WI38 (cell line): ENCODE measurements around the gene GTPBP1.

Experiments
- H3K4me3 ChIP-seq: 2 replicates; pipeline ENCODE4 v1.5.1; 2011; ENCODE audit warnings: low read depth, mild to moderate bottlenecking, control low read depth, low read length
- CTCF ChIP-seq: IDR thresholded peaks from 2 replicates; pipeline ENCODE4 v1.5.1; 2012; ENCODE audit warnings: low read depth, mild to moderate bottlenecking, control low read depth, low read length

GTPBP1 gene

GRCh38 chr22:38737302-38738060, 31.7 kb downstream of the GTPBP1 start:
- no peak for TF ChIP-seq CTCF

GRCh38 chr22:38738475-38739070, 32.8 kb downstream of the GTPBP1 start:
- no peak overlapping the region for H3K4me3 ChIP-seq
- TF ChIP-seq CTCF: no peak

More at GRCh38 chr22:38737302-38738060, 31.7 kb downstream of the GTPBP1 start:
- H3K4me3 ChIP-seq: no peak overlapping the region

- H3K4me3 ChIP-seq: no peak overlapping the region
- TF ChIP-seq CTCF: no peak
These were observed 33.7 kb downstream of the GTPBP1 start for GRCh38 chr22:38739300-38740055.

- no peak for TF ChIP-seq CTCF
- no peak overlapping the region for H3K4me3 ChIP-seq
These were observed 34.5 kb downstream of the GTPBP1 start for GRCh38 chr22:38740116-38740723.

- H3K4me3 ChIP-seq: no peak overlapping the region
- TF ChIP-seq CTCF: no peak
These were observed 35.0 kb downstream of the GTPBP1 start for GRCh38 chr22:38740754-38741153.

GRCh38 chr22:38741166-38741565, 35.4 kb downstream of the GTPBP1 start:
- TF ChIP-seq CTCF: no peak
- H3K4me3 ChIP-seq: no peak overlapping the region
